MCF 10A (cell line): Measurements from ENCODE around the gene REPIN1. TPM values are rescaled to one million over a fixed set of nuclear protein-coding genes. Genes with fewer than 3 reads are reported as not detected.

ENCODE experiments used
- BruUV-seq: library from RNA; stranded (reverse); fragments of 400-500 nt; replicated peaks from 2 replicates; lab custom pipeline; 2021; lab: Mats Ljungman, UMichigan
- CTCF ChIA-PET: fragments of 300-600 bp; sonication (Branson Sonifier 250); formaldehyde crosslinking; extraction: SDS; loops from one replicate; lab custom pipeline; 2021; ENCODE audit warnings: antibody characterized with exemption, inconsistent platforms; lab: Yijun Ruan, JAX
- POLR2A ChIA-PET: fragments of 300-600, 350-650 bp; sonication (Branson Sonifier 250); formaldehyde crosslinking; extraction: SDS; loops from one replicate; lab custom pipeline; 2020; ENCODE audit warnings: antibody characterized with exemption, inconsistent platforms; lab: Yijun Ruan, JAX
- DNase-seq: peaks from one replicate; pipeline ENCODE4 v3.0.0-alpha.2; 2018; ENCODE audit not compliant: unreplicated experiment
- H3K27ac Mint-ChIP-seq: one replicate; pipeline ENCODE4 v1.8.0; 2022; ENCODE audit warnings: mild to moderate bottlenecking, low read depth, mixed read lengths; ENCODE audit not compliant: unreplicated experiment
- H3K27me3 Mint-ChIP-seq: one replicate; pipeline ENCODE4 v1.8.0; 2022; ENCODE audit warnings: mixed read lengths; ENCODE audit not compliant: insufficient read depth, unreplicated experiment
- H3K36me3 Mint-ChIP-seq: one replicate; pipeline ENCODE4 v1.8.0; 2022; ENCODE audit warnings: mild to moderate bottlenecking, moderate library complexity, mixed read lengths; ENCODE audit not compliant: insufficient read depth, unreplicated experiment
- H3K4me1 Mint-ChIP-seq: one replicate; pipeline ENCODE4 v1.8.0; 2022; ENCODE audit warnings: mixed read lengths; ENCODE audit not compliant: insufficient read depth, unreplicated experiment
- H3K4me3 Mint-ChIP-seq: one replicate; pipeline ENCODE4 v1.8.0; 2022; ENCODE audit warnings: mild to moderate bottlenecking, moderate library complexity, mixed read lengths; ENCODE audit not compliant: unreplicated experiment
- H3K9me3 Mint-ChIP-seq: one replicate; pipeline ENCODE4 v1.8.0; 2022; ENCODE audit warnings: mixed read lengths; ENCODE audit not compliant: unreplicated experiment
- intact Hi-C: fragments of 100-400 bp; cut with micrococcal nuclease; formaldehyde crosslinking; loops from 2 replicates; pipeline ENCODE4 v1.14.1; 2022
- total RNA-seq: library from RNA; stranded (reverse); gene quantifications from 2 replicates; pipeline ENCODE4 v1.2.3, GENCODE V29; 2022
- TF ChIP-seq, protein P1 (sequence below): fragments of 200-600 bp; IDR thresholded peaks from one replicate; pipeline ENCODE4 v1.8.0; 2022; ENCODE audit warnings: antibody characterized with exemption, mild to moderate bottlenecking; ENCODE audit not compliant: unreplicated experiment

The REPIN1 gene
- total RNA-seq, 1 experiment from 2014 or later: 80.8 TPM

- H3K36me3 Mint-ChIP-seq: peaks cover 5% of the 10 kb centered on the region
- no TSS peak for BruUV-seq
- intact Hi-C loops: no loop called here
- H3K9me3 Mint-ChIP-seq: no peaks in the 10 kb centered on the region
- no peak for DNase-seq
- CTCF ChIA-PET: interaction anchor here (1.7 kb wide), 1 partner anchor 19 kb away, joined by 9 read pairs; no protein-coding TSS in a partner anchor
- no peaks in the 10 kb centered on the region for H3K4me1 Mint-ChIP-seq
- H3K27me3 Mint-ChIP-seq: no peaks in the 10 kb centered on the region
- TF ChIP-seq, protein P1, sequence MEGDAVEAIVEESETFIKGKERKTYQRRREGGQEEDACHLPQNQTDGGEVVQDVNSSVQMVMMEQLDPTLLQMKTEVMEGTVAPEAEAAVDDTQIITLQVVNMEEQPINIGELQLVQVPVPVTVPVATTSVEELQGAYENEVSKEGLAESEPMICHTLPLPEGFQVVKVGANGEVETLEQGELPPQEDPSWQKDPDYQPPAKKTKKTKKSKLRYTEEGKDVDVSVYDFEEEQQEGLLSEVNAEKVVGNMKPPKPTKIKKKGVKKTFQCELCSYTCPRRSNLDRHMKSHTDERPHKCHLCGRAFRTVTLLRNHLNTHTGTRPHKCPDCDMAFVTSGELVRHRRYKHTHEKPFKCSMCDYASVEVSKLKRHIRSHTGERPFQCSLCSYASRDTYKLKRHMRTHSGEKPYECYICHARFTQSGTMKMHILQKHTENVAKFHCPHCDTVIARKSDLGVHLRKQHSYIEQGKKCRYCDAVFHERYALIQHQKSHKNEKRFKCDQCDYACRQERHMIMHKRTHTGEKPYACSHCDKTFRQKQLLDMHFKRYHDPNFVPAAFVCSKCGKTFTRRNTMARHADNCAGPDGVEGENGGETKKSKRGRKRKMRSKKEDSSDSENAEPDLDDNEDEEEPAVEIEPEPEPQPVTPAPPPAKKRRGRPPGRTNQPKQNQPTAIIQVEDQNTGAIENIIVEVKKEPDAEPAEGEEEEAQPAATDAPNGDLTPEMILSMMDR: no peak
- no peak overlapping the region for H3K27ac Mint-ChIP-seq
- H3K4me3 Mint-ChIP-seq: no peak overlapping the region
- POLR2A ChIA-PET: no interaction called here
Measured at GRCh38 chr7:150337179-150337578, 31.4 kb upstream of the REPIN1 start.

GRCh38 chr7:150337659-150338081 lies 31.0 kb upstream of the REPIN1 start:
- H3K27ac Mint-ChIP-seq: no peak overlapping the region
- peaks cover 5% of the 10 kb centered on the region for H3K36me3 Mint-ChIP-seq
- H3K9me3 Mint-ChIP-seq: no peaks in the 10 kb centered on the region
- no peak overlapping the region for H3K4me3 Mint-ChIP-seq
- no peaks in the 10 kb centered on the region for H3K4me1 Mint-ChIP-seq
- ChIA-PET CTCF (interaction anchor here (1.7 kb wide), 1 partner anchor 18 kb away, joined by 9 read pairs; no protein-coding TSS in a partner anchor), POLR2A (interaction anchor here (0.5 kb wide), 1 partner anchor 934 kb away, joined by 6 read pairs; no protein-coding TSS in a partner anchor)
- TF ChIP-seq, protein P1: no peak
- H3K27me3 Mint-ChIP-seq: no peaks in the 10 kb centered on the region
- no TSS peak for BruUV-seq
- intact Hi-C loops: no loop called here
- no peak for DNase-seq

- no peak overlapping the region for H3K27ac Mint-ChIP-seq
- TF ChIP-seq, protein P1: no peak
- H3K36me3 Mint-ChIP-seq: peaks cover 5% of the 10 kb centered on the region
- intact Hi-C loops: no loop called here
- peaks cover 3% of the 10 kb centered on the region for H3K9me3 Mint-ChIP-seq
- POLR2A ChIA-PET: interaction anchor here (0.5 kb wide), 1 partner anchor 935 kb away, joined by 6 read pairs; no protein-coding TSS in a partner anchor
- no peaks in the 10 kb centered on the region for H3K27me3 Mint-ChIP-seq
- no peak for DNase-seq
- CTCF ChIA-PET: no interaction called here
- no peak overlapping the region for H3K4me3 Mint-ChIP-seq
- no TSS peak for BruUV-seq
- no peaks in the 10 kb centered on the region for H3K4me1 Mint-ChIP-seq
Measured at GRCh38 chr7:150338166-150338829, 30.3 kb upstream of the REPIN1 start.

DNA sequence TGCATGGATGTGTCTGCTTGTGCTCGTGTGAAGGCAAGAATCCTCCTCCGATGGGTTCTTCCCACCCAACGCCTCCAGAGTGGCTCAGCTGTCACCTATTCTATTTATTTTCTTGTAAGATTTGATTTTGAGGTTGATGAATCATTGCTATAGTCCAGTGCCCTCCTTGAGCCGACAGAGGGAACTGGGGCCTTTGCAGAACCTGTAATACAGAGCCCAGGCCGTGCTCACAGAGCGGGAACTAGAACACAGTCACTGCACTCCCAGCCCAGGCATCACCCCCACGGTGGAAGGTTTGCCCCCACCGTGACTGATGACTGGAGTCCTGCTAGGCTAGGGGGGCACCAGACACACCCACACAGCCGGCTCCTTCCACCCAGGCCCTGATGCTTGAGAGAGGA lies 29.2 kb upstream of the REPIN1 start:
- intact Hi-C loops: no loop called here
- H3K36me3 Mint-ChIP-seq: peaks cover 5% of the 10 kb centered on the region
- no peak overlapping the region for H3K27ac Mint-ChIP-seq
- TF ChIP-seq, protein P1: no peak
- no peak overlapping the region for H3K4me3 Mint-ChIP-seq
- H3K4me1 Mint-ChIP-seq: no peaks in the 10 kb centered on the region
- no TSS peak for BruUV-seq
- CTCF ChIA-PET: interaction anchor here (0.6 to 1.0 kb wide), 2 partner anchors 14 to 16 kb away, joined by 3 to 7 read pairs; no protein-coding TSS in a partner anchor
- POLR2A ChIA-PET: no interaction called here
- no peak for DNase-seq
- H3K9me3 Mint-ChIP-seq: peaks cover 6% of the 10 kb centered on the region
- no peaks in the 10 kb centered on the region for H3K27me3 Mint-ChIP-seq
